NT2/D1 (cell line): ENCODE measurements around the gene IL18BP.

Experiments
- DNase-seq: peaks from one replicate; pipeline ENCODE4 v3.0.0-alpha.2; 2011; ENCODE audit warnings: low read depth, low spot score
- H3K27me3 ChIP-seq: 2 replicates; pipeline ENCODE4 v1.6.0; 2011; ENCODE audit warnings: mild to moderate bottlenecking; ENCODE audit not compliant: insufficient read length, insufficient read depth
- H3K36me3 ChIP-seq: 2 replicates; pipeline ENCODE4 v1.6.1; 2011; ENCODE audit warnings: mild to moderate bottlenecking, low read length, mixed read lengths; ENCODE audit not compliant: insufficient read depth, insufficient read length
- H3K4me1 ChIP-seq: 2 replicates; pipeline ENCODE4 v1.5.1; 2011; ENCODE audit not compliant: insufficient read depth, insufficient read length
- H3K4me3 ChIP-seq: 2 replicates; pipeline ENCODE4 v1.5.1; 2011; ENCODE audit warnings: low read depth; ENCODE audit not compliant: insufficient read length
- H3K9ac ChIP-seq: 2 replicates; pipeline ENCODE4 v1.6.0; 2011; ENCODE audit warnings: low read depth; ENCODE audit not compliant: insufficient read length
- H3K9me3 ChIP-seq: 2 replicates; pipeline ENCODE4 v1.5.1; 2011; ENCODE audit warnings: mild to moderate bottlenecking, low read length; ENCODE audit not compliant: insufficient read depth
- SUZ12 ChIP-seq: IDR thresholded peaks from 2 replicates; pipeline ENCODE4 v1.6.1; 2011; ENCODE audit not compliant: insufficient read length, insufficient read depth; ENCODE audit errors: extremely low read depth
- YY1 ChIP-seq: IDR thresholded peaks from 2 replicates; pipeline ENCODE4 v1.6.1; 2011; ENCODE audit not compliant: insufficient read length, insufficient read depth
- ZNF274 ChIP-seq: IDR thresholded peaks from 2 replicates; pipeline ENCODE4 v1.6.1; 2011; ENCODE audit warnings: mild to moderate bottlenecking, low read depth, low read length

Gene IL18BP

DNA sequence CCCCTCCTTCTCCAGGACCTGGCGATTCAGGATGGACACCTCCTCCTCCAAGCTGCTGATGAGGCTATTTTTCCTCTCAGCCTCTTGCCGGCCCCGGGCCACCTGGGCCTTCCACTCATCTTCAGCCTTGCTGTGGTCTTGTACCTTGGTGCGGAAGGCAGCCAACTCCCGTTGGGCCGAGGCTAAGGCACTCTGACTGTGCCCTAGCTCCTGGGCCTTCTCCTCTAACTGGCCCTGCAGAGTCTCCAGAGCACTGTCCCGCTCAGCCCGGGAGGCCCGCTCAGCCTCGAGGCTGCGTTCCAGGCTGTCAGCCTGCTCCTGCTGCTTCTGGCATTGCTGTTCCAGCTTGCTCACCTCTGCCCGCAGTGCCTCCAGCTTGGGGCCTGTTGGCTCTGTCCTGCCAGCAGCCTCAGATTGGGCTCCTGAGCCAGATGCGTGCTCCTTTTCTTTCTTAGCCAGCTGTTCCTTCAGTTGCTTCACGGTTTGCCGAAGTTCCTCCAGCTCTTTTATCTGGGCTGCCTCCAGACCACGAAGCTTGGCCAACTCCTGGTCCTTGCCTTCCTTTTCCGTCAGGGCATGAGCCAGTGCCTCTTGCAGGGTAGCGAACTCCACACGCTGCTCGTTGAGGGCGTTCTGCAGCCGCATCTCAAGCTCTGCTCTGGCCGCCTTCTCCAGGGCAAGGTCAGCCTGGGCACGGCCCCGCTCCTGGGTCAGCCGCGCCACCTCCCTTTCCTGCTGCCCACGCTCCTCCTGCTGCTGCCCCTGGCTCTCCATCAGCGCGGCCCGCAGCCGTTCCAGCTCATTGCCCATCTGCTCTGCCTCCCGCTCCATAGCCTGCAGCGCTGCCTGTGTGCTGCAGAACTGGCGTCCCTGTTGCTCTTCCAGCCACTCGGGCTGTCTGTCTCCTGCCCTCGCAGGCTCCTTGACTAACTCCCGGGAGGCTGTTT lies 15.3 kb downstream of the IL18BP start:
- Histone ChIP-seq H3K9ac (peak overlapping the region; percentile 42), H3K27me3 (no peaks in the 10 kb centered on the region), H3K9me3 (no peaks in the 10 kb centered on the region), H3K4me3 (no peak overlapping the region), H3K36me3 (peaks cover 97% of the 10 kb centered on the region), H3K4me1 (peaks cover 6% of the 10 kb centered on the region)
- TF ChIP-seq ZNF274 (no peak), SUZ12 (no peak), YY1 (no peak)
- DNase-seq: no peak

DNA sequence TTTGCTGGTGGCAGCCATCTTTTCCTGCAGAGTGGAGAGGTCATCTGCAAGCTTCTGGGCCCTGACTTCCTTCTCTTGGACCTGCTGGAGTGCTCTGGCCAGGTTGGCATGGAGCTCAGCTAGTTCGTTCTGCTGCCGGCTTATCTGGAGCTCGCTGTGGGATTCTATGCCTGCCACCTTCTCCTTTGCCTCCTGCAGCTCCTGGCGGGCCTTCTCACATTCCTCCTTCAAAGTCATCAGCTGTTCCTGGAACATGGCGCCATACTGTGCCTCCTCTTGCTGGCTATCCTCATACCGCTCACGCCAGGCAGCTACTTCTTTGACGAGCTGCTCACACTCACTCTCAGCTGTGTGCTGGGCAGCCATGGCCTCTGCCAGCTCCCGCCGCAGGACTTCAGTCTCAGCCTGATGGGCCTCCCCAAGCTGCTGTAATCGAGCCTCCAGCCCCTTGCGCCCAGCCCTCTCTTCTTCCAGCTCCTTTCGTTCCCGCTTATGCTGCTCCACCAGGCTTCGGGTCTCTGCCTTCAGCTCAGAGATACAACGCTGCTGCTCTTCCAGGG lies 16.1 kb downstream of the IL18BP start:
- no peaks in the 10 kb centered on the region for H3K9me3 ChIP-seq
- no peaks in the 10 kb centered on the region for H3K27me3 ChIP-seq
- no peak for DNase-seq
- H3K4me3 ChIP-seq: no peak overlapping the region
- H3K9ac ChIP-seq: no peak overlapping the region
- peaks cover 6% of the 10 kb centered on the region for H3K4me1 ChIP-seq
- H3K36me3 ChIP-seq: peaks cover 99% of the 10 kb centered on the region
- TF ChIP-seq YY1 (no peak), SUZ12 (no peak), ZNF274 (no peak)

DNA sequence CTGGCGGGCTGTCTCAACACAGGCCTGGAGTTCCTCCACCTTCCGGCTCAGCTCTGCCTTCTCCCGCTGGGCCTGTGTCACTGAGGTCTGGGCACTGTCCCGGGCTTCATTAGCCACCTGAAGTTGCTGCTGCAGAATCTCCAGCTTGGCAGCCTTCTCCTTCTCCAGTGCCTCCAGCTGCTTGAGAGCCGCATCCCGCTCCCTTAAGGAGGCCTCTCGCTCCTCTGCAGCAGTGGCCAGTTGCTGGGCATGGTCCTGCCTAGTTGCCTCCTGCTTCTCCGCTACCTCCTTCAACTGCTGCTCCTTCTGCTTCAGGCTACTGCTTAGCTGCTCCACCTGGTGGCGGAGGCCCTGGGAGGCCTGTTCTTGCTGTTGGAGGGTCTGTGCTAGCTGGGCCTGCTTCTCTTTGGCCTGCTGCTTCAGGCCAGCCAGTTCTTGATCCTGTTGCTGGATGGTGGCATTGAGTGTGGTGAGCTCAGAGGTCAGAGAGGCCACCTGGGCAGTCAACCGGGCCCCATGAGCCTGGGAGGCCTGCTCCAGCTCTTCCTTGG lies 16.9 kb downstream of the IL18BP start:
- Histone ChIP-seq H3K9ac (peak overlapping the region; percentile 8), H3K27me3 (no peaks in the 10 kb centered on the region), H3K4me3 (no peak overlapping the region), H3K9me3 (no peaks in the 10 kb centered on the region), H3K4me1 (peaks cover 6% of the 10 kb centered on the region), H3K36me3 (peaks cover 99% of the 10 kb centered on the region)
- TF ChIP-seq ZNF274: no peak
- no peak for TF ChIP-seq YY1
- TF ChIP-seq SUZ12: no peak
- no peak for DNase-seq

- H3K9ac ChIP-seq: no peak overlapping the region
- H3K4me3 ChIP-seq: no peak overlapping the region
- DNase-seq: no peak
- peaks cover 96% of the 10 kb centered on the region for H3K36me3 ChIP-seq
- H3K4me1 ChIP-seq: peaks cover 2% of the 10 kb centered on the region
- no peaks in the 10 kb centered on the region for H3K9me3 ChIP-seq
- TF ChIP-seq YY1 (no peak), SUZ12 (no peak), ZNF274 (no peak)
- no peaks in the 10 kb centered on the region for H3K27me3 ChIP-seq
Observed at GRCh38 chr11:72018171-72018570, 19.5 kb downstream of the IL18BP start.

DNA sequence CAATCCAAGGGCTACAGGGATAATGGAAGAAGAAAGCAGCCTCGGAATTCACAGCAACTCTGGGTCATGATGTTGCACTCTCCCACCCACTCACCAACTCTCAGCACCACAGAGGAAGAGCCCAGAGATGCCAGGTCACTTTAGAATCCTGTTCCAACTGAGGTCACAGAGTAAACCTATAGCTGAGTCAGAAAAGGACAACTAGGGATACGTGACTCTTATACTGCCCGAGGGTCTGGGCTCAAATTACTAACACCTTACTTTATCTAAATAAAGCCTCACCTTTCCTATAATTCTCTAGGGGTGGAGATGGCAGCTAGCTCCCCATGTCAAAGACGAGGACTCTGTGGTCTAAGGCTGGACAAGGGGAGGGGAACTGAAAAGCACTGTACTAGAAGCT lies 24.6 kb downstream of the IL18BP start:
- no peak for TF ChIP-seq YY1
- TF ChIP-seq ZNF274: no peak
- TF ChIP-seq SUZ12: no peak
- H3K9me3 ChIP-seq: no peaks in the 10 kb centered on the region
- H3K4me3 ChIP-seq: no peak overlapping the region
- no peak for DNase-seq
- peaks cover 74% of the 10 kb centered on the region for H3K36me3 ChIP-seq
- no peaks in the 10 kb centered on the region for H3K27me3 ChIP-seq
- H3K4me1 ChIP-seq: no peaks in the 10 kb centered on the region
- no peak overlapping the region for H3K9ac ChIP-seq

- TF ChIP-seq YY1 (no peak), SUZ12 (no peak), ZNF274 (no peak)
- no peak overlapping the region for H3K4me3 ChIP-seq
- no peak for DNase-seq
- no peaks in the 10 kb centered on the region for H3K9me3 ChIP-seq
- H3K27me3 ChIP-seq: no peaks in the 10 kb centered on the region
- H3K4me1 ChIP-seq: no peaks in the 10 kb centered on the region
- H3K36me3 ChIP-seq: peaks cover 74% of the 10 kb centered on the region
- H3K9ac ChIP-seq: no peak overlapping the region
Observed at GRCh38 chr11:72024069-72024754, 25.5 kb downstream of the IL18BP start.

DNA sequence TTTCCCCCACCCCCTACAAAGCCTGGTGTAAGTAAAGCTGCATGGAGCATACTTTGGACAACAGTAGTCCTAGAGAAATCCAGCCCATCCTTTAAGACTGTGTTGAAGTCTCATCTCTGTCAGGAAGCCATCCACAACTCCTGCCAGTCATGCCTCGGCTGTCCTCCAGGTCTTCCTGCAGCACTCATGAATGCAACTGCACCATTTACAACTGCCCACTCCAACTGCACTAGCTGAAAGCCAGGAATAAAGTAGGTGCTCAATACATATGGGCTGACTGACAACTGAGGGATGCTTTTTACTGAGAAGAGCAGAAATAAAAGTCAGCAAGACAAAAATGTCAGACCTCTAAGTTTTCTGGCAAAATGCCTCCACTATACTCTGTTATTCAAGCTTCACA lies 27.4 kb downstream of the IL18BP start:
- Histone ChIP-seq H3K9me3 (no peaks in the 10 kb centered on the region), H3K9ac (no peak overlapping the region), H3K4me1 (no peaks in the 10 kb centered on the region), H3K4me3 (no peak overlapping the region), H3K36me3 (peaks cover 64% of the 10 kb centered on the region), H3K27me3 (no peaks in the 10 kb centered on the region)
- DNase-seq: no peak
- TF ChIP-seq SUZ12 (no peak), YY1 (no peak), ZNF274 (no peak)
